ENCODE results near the gene EEA1.
A peak's percentile ranks its signal among the peaks of the same experiment; 100 is the strongest.

EEA1 gene

DNA sequence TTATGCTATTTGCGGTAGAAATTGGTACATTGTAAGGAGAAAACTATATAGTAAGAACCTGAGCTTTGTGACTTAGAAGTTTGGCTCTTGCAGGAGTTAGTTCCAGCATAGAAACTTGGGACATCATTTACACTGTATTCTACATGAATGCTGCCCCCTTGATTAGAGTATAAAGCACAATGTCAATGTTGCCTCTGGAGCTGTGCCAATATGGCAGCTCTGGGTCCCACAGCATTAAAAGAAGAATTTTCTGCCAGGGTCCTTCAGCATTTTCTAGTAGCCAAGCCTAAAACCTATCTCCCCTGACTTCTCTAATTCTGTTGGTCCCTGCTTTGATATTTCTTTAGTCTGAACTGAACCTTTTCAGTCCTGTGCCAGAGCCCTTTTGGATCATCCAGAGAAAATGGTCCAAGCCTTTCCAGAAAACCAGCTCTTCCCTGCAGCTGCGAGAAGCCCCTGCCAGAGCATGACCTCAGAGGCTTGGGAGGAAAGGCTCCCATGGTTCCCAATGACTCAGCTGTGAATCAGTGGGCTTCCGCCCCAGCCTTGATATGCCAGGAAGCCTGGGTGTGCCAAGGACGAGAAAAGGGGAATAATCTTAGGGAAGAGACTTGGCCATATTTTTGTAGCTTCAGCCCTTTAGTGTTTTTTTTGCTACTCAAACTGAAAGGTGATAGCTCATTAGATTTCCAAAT, 183.1 kb downstream of the EEA1 start:
- TF ChIP-seq, protein P1, sequence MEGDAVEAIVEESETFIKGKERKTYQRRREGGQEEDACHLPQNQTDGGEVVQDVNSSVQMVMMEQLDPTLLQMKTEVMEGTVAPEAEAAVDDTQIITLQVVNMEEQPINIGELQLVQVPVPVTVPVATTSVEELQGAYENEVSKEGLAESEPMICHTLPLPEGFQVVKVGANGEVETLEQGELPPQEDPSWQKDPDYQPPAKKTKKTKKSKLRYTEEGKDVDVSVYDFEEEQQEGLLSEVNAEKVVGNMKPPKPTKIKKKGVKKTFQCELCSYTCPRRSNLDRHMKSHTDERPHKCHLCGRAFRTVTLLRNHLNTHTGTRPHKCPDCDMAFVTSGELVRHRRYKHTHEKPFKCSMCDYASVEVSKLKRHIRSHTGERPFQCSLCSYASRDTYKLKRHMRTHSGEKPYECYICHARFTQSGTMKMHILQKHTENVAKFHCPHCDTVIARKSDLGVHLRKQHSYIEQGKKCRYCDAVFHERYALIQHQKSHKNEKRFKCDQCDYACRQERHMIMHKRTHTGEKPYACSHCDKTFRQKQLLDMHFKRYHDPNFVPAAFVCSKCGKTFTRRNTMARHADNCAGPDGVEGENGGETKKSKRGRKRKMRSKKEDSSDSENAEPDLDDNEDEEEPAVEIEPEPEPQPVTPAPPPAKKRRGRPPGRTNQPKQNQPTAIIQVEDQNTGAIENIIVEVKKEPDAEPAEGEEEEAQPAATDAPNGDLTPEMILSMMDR (IDR thresholded peaks at IDR 0.05): no peak
- peak; percentile 85 for DNase-seq (ENCODE audit: low spot score)
- Histone ChIP-seq H3K4me3 (no peak overlapping the region), H3K27ac (peak overlapping the region in 1 of 2 donors; percentile 58)

- TF ChIP-seq, protein P1 (IDR thresholded peaks at IDR 0.05): no peak
- DNase-seq (ENCODE audit: low spot score): no peak
- Histone ChIP-seq H3K27ac (no peak overlapping the region), H3K4me3 (no peak overlapping the region)
Measured at GRCh38 chr12:92743026-92743425, 186.1 kb downstream of the EEA1 start.

- Histone ChIP-seq H3K27ac (no peak overlapping the region), H3K4me3 (no peak overlapping the region)
- TF ChIP-seq, protein P1 (IDR thresholded peaks at IDR 0.05): no peak
- DNase-seq (ENCODE audit: low spot score): no peak
Measured at GRCh38 chr12:92740411-92740810, 188.7 kb downstream of the EEA1 start.

- TF ChIP-seq, protein P1 (IDR thresholded peaks at IDR 0.05): no peak
- no peak overlapping the region for H3K27ac ChIP-seq
- H3K4me3 ChIP-seq: no peak overlapping the region
- DNase-seq (ENCODE audit: low spot score): no peak
Measured at GRCh38 chr12:92739113-92739512, 190.0 kb downstream of the EEA1 start.

- Histone ChIP-seq H3K4me3 (no peak overlapping the region), H3K27ac (no peak overlapping the region)
- TF ChIP-seq, protein P1 (IDR thresholded peaks at IDR 0.05): no peak
- DNase-seq (ENCODE audit: low spot score): no peak
Measured at GRCh38 chr12:92737855-92738850, 190.9 kb downstream of the EEA1 start.

DNA sequence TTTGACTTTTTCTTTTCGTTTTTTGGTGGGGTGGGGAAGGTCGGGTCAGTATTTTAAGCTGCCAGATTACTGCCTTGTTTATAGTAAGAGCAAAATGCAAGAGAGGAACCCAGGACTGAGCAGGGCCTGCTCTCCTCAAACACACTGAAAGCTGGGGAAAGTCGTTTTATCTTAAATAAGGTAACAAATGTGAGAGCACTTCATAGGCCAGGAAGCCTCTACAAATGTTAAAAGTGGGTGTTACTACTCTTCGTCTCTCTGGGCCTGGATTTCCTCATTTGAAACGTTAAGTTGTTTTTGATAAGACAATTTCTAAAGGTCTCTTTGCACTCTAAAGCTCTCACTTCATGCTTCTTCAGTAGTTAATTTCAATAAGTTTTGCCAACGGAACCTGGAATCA, 192.5 kb downstream of the EEA1 start:
- H3K4me3 ChIP-seq: no peak overlapping the region
- no peak for DNase-seq (ENCODE audit: low spot score)
- TF ChIP-seq, protein P1 (IDR thresholded peaks at IDR 0.05): no peak
- H3K27ac ChIP-seq: no peak overlapping the region

Measured in coronary artery (tissue), 2 donors.